Measurements from ENCODE around the gene VSIG10L2.

VSIG10L2 gene

DNA sequence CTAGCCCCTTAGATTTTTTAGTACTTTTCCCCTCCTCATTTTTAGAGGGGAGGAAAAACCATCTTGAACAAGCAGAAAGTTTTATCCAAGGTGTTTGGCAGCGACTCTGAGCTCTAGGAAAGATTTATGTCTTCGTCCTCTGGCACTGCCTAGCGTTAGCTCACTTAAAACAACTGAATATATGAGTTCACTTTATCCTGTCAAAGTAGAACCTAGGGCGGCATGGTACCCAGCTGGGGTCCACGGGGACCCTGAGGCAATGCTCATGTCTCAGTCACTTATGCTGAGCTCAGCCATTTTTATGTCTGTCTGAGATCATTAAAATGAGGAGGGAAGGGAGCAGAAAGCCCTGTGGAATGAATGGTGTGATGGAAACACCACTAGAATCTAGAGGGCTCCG is 14.2 kb upstream of the VSIG10L2 start:
- TF ChIP-seq, protein P1, sequence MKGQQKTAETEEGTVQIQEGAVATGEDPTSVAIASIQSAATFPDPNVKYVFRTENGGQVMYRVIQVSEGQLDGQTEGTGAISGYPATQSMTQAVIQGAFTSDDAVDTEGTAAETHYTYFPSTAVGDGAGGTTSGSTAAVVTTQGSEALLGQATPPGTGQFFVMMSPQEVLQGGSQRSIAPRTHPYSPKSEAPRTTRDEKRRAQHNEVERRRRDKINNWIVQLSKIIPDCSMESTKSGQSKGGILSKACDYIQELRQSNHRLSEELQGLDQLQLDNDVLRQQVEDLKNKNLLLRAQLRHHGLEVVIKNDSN (IDR thresholded peaks at IDR 0.05) = no peak
- TF ChIP-seq TEAD4 (IDR thresholded peaks at IDR 0.05) (no peak), FOXM1 (IDR thresholded peaks at IDR 0.05; ENCODE audit: borderline replicate concordance, low read depth) (no peak), YY1 (IDR thresholded peaks at IDR 0.05; ENCODE audit: low read depth) (no peak), CEBPB (IDR thresholded peaks at IDR 0.05) (no peak), CREB1 (IDR thresholded peaks at IDR 0.05; ENCODE audit: low read depth) (no peak), NFIC (IDR thresholded peaks at IDR 0.05) (no peak), EGR1 (IDR thresholded peaks at IDR 0.05) (no peak), TCF12 (IDR thresholded peaks at IDR 0.05; ENCODE audit: low read depth) (no peak), ZBTB7A (IDR thresholded peaks at IDR 0.05; ENCODE audit: low read depth) (no peak), TAF1 (IDR thresholded peaks at IDR 0.05; ENCODE audit: low read depth) (no peak), REST (IDR thresholded peaks at IDR 0.05; ENCODE audit: low read depth) (no peak), RAD21 (IDR thresholded peaks at IDR 0.05; ENCODE audit: low read depth) (no peak), EP300 (IDR thresholded peaks at IDR 0.05; ENCODE audit: borderline replicate concordance) (no peak)
- TF ChIP-seq, protein P2, sequence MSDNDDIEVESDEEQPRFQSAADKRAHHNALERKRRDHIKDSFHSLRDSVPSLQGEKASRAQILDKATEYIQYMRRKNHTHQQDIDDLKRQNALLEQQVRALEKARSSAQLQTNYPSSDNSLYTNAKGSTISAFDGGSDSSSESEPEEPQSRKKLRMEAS (IDR thresholded peaks at IDR 0.05) = no peak

DNA sequence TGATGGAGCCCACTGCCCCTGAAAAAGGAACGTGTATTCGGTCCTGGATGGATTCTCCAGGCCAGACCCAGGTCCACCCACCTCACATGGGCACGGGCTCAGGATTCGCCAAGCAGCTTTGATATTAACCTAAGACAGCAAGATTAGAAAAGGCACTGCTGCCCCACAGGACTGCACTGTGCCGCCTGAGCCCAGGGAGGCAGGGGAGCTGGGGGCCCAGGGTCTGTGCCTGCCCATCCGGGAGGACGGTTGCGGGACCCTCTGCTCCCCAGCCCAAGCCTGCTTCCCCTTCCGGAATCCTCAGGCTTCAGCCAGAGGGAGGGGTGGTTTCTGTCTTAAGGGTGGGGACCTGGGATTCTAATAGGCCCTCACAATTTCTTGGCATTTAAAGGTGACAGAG is 13.5 kb upstream of the VSIG10L2 start:
- TF ChIP-seq YY1 (IDR thresholded peaks at IDR 0.05; ENCODE audit: low read depth) = no peak
- TF ChIP-seq RAD21 (IDR thresholded peaks at IDR 0.05; ENCODE audit: low read depth) = no peak
- no peak for TF ChIP-seq EGR1 (IDR thresholded peaks at IDR 0.05)
- TF ChIP-seq EP300 (IDR thresholded peaks at IDR 0.05; ENCODE audit: borderline replicate concordance) = no peak
- no peak for TF ChIP-seq TAF1 (IDR thresholded peaks at IDR 0.05; ENCODE audit: low read depth)
- TF ChIP-seq CEBPB (IDR thresholded peaks at IDR 0.05) = no peak
- no peak for TF ChIP-seq TCF12 (IDR thresholded peaks at IDR 0.05; ENCODE audit: low read depth)
- TF ChIP-seq REST (IDR thresholded peaks at IDR 0.05; ENCODE audit: low read depth) = no peak
- TF ChIP-seq, protein P2 (IDR thresholded peaks at IDR 0.05) = no peak
- no peak for TF ChIP-seq NFIC (IDR thresholded peaks at IDR 0.05)
- no peak for TF ChIP-seq FOXM1 (IDR thresholded peaks at IDR 0.05; ENCODE audit: borderline replicate concordance, low read depth)
- TF ChIP-seq ZBTB7A (IDR thresholded peaks at IDR 0.05; ENCODE audit: low read depth) = no peak
- TF ChIP-seq TEAD4 (IDR thresholded peaks at IDR 0.05) = no peak
- TF ChIP-seq, protein P1 (IDR thresholded peaks at IDR 0.05) = no peak
- no peak for TF ChIP-seq CREB1 (IDR thresholded peaks at IDR 0.05; ENCODE audit: low read depth)

GRCh38 chr11:125933030-125933813 is 12.6 kb upstream of the VSIG10L2 start:
- no peak for TF ChIP-seq TAF1 (IDR thresholded peaks at IDR 0.05; ENCODE audit: low read depth)
- TF ChIP-seq RAD21 (IDR thresholded peaks at IDR 0.05; ENCODE audit: low read depth) = no peak
- TF ChIP-seq ZBTB7A (IDR thresholded peaks at IDR 0.05; ENCODE audit: low read depth) = no peak
- no peak for TF ChIP-seq CEBPB (IDR thresholded peaks at IDR 0.05)
- TF ChIP-seq, protein P1 (IDR thresholded peaks at IDR 0.05) = no peak

DNA sequence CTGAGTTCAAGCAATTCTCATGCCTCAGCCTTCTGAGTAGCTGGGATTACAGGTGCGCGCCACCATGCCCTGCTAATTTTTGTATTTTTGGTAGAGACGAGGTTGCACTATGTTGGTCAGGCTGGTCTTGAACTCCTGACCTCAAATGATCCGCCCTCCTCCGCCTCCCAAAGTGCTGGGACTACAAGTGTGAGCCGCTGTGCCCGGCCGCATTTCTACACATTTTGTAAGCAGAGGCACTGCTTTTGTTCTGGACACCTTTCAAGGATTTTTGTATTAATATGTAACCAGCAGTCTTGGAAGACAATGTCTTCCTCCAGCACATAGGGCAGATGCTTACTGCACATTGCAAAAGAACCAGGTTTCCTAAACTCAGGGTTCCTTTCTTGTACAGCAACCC is 11.4 kb upstream of the VSIG10L2 start:
- TF ChIP-seq CREB1 (IDR thresholded peaks at IDR 0.05; ENCODE audit: low read depth) (no peak), REST (IDR thresholded peaks at IDR 0.05; ENCODE audit: low read depth) (no peak), RAD21 (IDR thresholded peaks at IDR 0.05; ENCODE audit: low read depth) (no peak), YY1 (IDR thresholded peaks at IDR 0.05; ENCODE audit: low read depth) (no peak), ZBTB7A (IDR thresholded peaks at IDR 0.05; ENCODE audit: low read depth) (no peak), TEAD4 (IDR thresholded peaks at IDR 0.05) (no peak), FOXM1 (IDR thresholded peaks at IDR 0.05; ENCODE audit: borderline replicate concordance, low read depth) (no peak), EP300 (IDR thresholded peaks at IDR 0.05; ENCODE audit: borderline replicate concordance) (no peak), TCF12 (IDR thresholded peaks at IDR 0.05; ENCODE audit: low read depth) (no peak), CEBPB (IDR thresholded peaks at IDR 0.05) (no peak)
- TF ChIP-seq, protein P2 (IDR thresholded peaks at IDR 0.05) = no peak
- TF ChIP-seq, protein P1 (IDR thresholded peaks at IDR 0.05) = no peak
